ENCODE results near the gene ACER2. TPM values are rescaled to one million over a fixed set of nuclear protein-coding genes. Genes with fewer than 3 reads are reported as not detected.

Gene ACER2
- total and polyA plus RNA-seq, 2 experiments from 2014 or later, result 1.1 to 6.3 TPM

- H3K4me2 ChIP-seq, result no peak overlapping the region
Observed at GRCh38 chr9:19456426-19456825, 47.6 kb downstream of the ACER2 start.

GRCh38 chr9:19456996-19457692 is 48.3 kb downstream of the ACER2 start:
- Histone ChIP-seq H3K4me2 (peak overlapping the region; percentile 44), H3K4me3 (no peak overlapping the region), H4K20me1 (ENCODE audit: insufficient read depth, poor library complexity, severe bottlenecking) (no peaks in the 10 kb centered on the region), H3K27me3 (no peaks in the 10 kb centered on the region), H3K27ac (peak overlapping the region; percentile 12), H3K9me2 (replicated peaks; ENCODE audit: insufficient read depth) (no peaks in the 10 kb centered on the region), H2AFZ (peak overlapping the region; percentile 70), H3K79me2 (no peaks in the 10 kb centered on the region), H3K36me3 (replicated peaks; ENCODE audit: insufficient read depth, low read depth) (no peaks in the 10 kb centered on the region), H3K4me1 (ENCODE audit: insufficient read depth) (no peaks in the 10 kb centered on the region), H3K9me3 (ENCODE audit: low read depth) (no peaks in the 10 kb centered on the region)
- TF ChIP-seq EZH2 (IDR thresholded peaks at IDR 0.05; ENCODE audit: borderline replicate concordance) (no peak), CTCF (IDR thresholded peaks at IDR 0.05; ENCODE audit: poor library complexity) (peak; percentile 90)
- DNase-seq (ENCODE audit: low spot score), result peak; percentile 85
- 38% methylated on average over 12 of the region's 12 CpGs for WGBS (ENCODE audit: low lambda C conversion rate, missing lambda C conversion rate)

More at GRCh38 chr9:19456426-19456825, 47.6 kb downstream of the ACER2 start:
- TF ChIP-seq CTCF (IDR thresholded peaks at IDR 0.05; ENCODE audit: poor library complexity), result no peak
- TF ChIP-seq EZH2 (IDR thresholded peaks at IDR 0.05; ENCODE audit: borderline replicate concordance), result no peak
- no peak for TF ChIP-seq EZH2phosphoT487 (IDR thresholded peaks at IDR 0.05; ENCODE audit: low read depth, severe bottlenecking, unreplicated experiment)
- Histone ChIP-seq H2AFZ (peak overlapping the region; percentile 70), H3K27ac (no peak overlapping the region), H3K79me2 (no peaks in the 10 kb centered on the region), H3K27me3 (no peaks in the 10 kb centered on the region), H3K4me1 (ENCODE audit: insufficient read depth) (no peaks in the 10 kb centered on the region), H3K4me3 (no peak overlapping the region), H3K9me3 (ENCODE audit: low read depth) (no peaks in the 10 kb centered on the region), H3K9me2 (replicated peaks; ENCODE audit: insufficient read depth) (no peaks in the 10 kb centered on the region), H3K36me3 (replicated peaks; ENCODE audit: insufficient read depth, low read depth) (no peaks in the 10 kb centered on the region), H4K20me1 (ENCODE audit: insufficient read depth, poor library complexity, severe bottlenecking) (no peaks in the 10 kb centered on the region)
- no peak for DNase-seq (ENCODE audit: low spot score)
- WGBS (ENCODE audit: low lambda C conversion rate, missing lambda C conversion rate), result 76% methylated on average over 3 of the region's 3 CpGs

GRCh38 chr9:19457693-19458009 is 48.8 kb downstream of the ACER2 start:
- peak overlapping the region; percentile 44 for H3K4me2 ChIP-seq
- no peak overlapping the region for H2AFZ ChIP-seq
- no peaks in the 10 kb centered on the region for H3K9me3 ChIP-seq (ENCODE audit: low read depth)
- no peak for TF ChIP-seq EZH2phosphoT487 (IDR thresholded peaks at IDR 0.05; ENCODE audit: low read depth, severe bottlenecking, unreplicated experiment)
- TF ChIP-seq CTCF (IDR thresholded peaks at IDR 0.05; ENCODE audit: poor library complexity), result no peak
- TF ChIP-seq EZH2 (IDR thresholded peaks at IDR 0.05; ENCODE audit: borderline replicate concordance), result no peak
- no peaks in the 10 kb centered on the region for H3K27me3 ChIP-seq
- DNase-seq (ENCODE audit: low spot score), result no peak
- H3K4me1 ChIP-seq (ENCODE audit: insufficient read depth), result no peaks in the 10 kb centered on the region
- H3K79me2 ChIP-seq, result no peaks in the 10 kb centered on the region
- no peak overlapping the region for H3K4me3 ChIP-seq
- H3K36me3 ChIP-seq (replicated peaks; ENCODE audit: insufficient read depth, low read depth), result no peaks in the 10 kb centered on the region
- H3K9me2 ChIP-seq (replicated peaks; ENCODE audit: insufficient read depth), result no peaks in the 10 kb centered on the region
- no peaks in the 10 kb centered on the region for H4K20me1 ChIP-seq (ENCODE audit: insufficient read depth, poor library complexity, severe bottlenecking)
- 33% methylated on average over 5 of the region's 5 CpGs for WGBS (ENCODE audit: low lambda C conversion rate, missing lambda C conversion rate)
- H3K27ac ChIP-seq, result no peak overlapping the region

All from hepatocyte (in vitro differentiated cells).